PC-3 (cell line): ENCODE measurements around the gene USP17L19. TPM values are rescaled to one million over a fixed set of nuclear protein-coding genes. Genes with fewer than 3 reads are reported as not detected.
"Not testable (repeated sequence)": the region's sequence is repeated elsewhere in the genome, so short reads cannot be mapped to it uniquely, and the experiment has no call there.

Source experiments
- ATAC-seq: fragments of 200-7000 bp; cut with Tn5 transposase; 2 replicates; pipeline ENCODE4 v1.9.1; 2020; ENCODE audit warnings: mild to moderate bottlenecking, moderate library complexity
- Bru-seq: library from RNA; stranded (reverse); fragments of 400-500 nt; gene quantifications from one replicate; lab custom pipeline; 2021; lab: Mats Ljungman, UMichigan
- BruChase-seq, 2 experiments: library from RNA; stranded (reverse); fragments of 400-500 nt; gene quantifications; one replicate each; lab custom pipeline; 2021; lab: Mats Ljungman, UMichigan
- BruUV-seq: library from RNA; stranded (reverse); fragments of 400-500 nt; replicated peaks from 2 replicates; lab custom pipeline; 2021; lab: Mats Ljungman, UMichigan
- CTCF ChIA-PET: fragments of 300-600 bp; sonication (Branson Sonifier 250); formaldehyde crosslinking; loops from one replicate; lab custom pipeline; 2022; ENCODE audit warnings: antibody characterized with exemption; lab: Charles Lee
- POLR2A ChIA-PET: fragments of 300-600 bp; sonication (Branson Sonifier 250); formaldehyde crosslinking; loops from one replicate; lab custom pipeline; 2022; ENCODE audit warnings: antibody characterized with exemption; ENCODE audit not compliant: unreplicated experiment; lab: Charles Lee
- DNase-seq: peaks from one replicate; pipeline ENCODE4 v3.0.0-alpha.2; 2015
- H2AFZ ChIP-seq: fragments of 300-600 bp; sonication (generic); 2 replicates; pipeline ENCODE4 v1.6.0; 2016; ENCODE audit warnings: antibody characterized with exemption, low read length
- H3F3A ChIP-seq: fragments of 300-600 bp; sonication (generic); one replicate; pipeline ENCODE4 v1.6.0; 2017; ENCODE audit warnings: antibody characterized with exemption, low read length, control low read depth, mild to moderate bottlenecking; ENCODE audit not compliant: unreplicated experiment
- H3K27ac ChIP-seq: fragments of 300-600 bp; sonication (generic); 2 replicates; pipeline ENCODE4 v1.5.1; 2016; ENCODE audit warnings: mild to moderate bottlenecking, low read length
- H3K27me3 ChIP-seq: fragments of 300-600 bp; sonication (generic); 2 replicates; pipeline ENCODE4 v1.6.1; 2016; ENCODE audit warnings: low read length, mixed read lengths
- H3K36me3 ChIP-seq: fragments of 300-600 bp; sonication (generic); 2 replicates; pipeline ENCODE4 v1.6.1; 2016; ENCODE audit warnings: low read depth, mixed run types, low read length, mixed read lengths
- H3K4me1 ChIP-seq: fragments of 300-600 bp; sonication (generic); 2 replicates; pipeline ENCODE4 v1.5.1; 2016; ENCODE audit warnings: low read length; ENCODE audit not compliant: insufficient read depth
- H3K4me2 ChIP-seq: fragments of 300-600 bp; sonication (generic); 2 replicates; pipeline ENCODE4 v1.6.0; 2016; ENCODE audit warnings: low read length
- H3K4me3 ChIP-seq: fragments of 300-600 bp; sonication (generic); 2 replicates; pipeline ENCODE4 v1.5.1; 2016; ENCODE audit warnings: mild to moderate bottlenecking, low read length, mixed read lengths
- H3K79me2 ChIP-seq: fragments of 300-600 bp; sonication (generic); 2 replicates; pipeline ENCODE4 v1.6.1; 2017; ENCODE audit warnings: low read length, mixed read lengths
- H3K9ac ChIP-seq: fragments of 300-600 bp; sonication (generic); 2 replicates; pipeline ENCODE4 v1.6.0; 2016; ENCODE audit warnings: mild to moderate bottlenecking, low read length
- H3K9me2 ChIP-seq: fragments of 300-600 bp; sonication (generic); replicated peaks from 2 replicates; pipeline ENCODE4 v1.6.1; 2016; ENCODE audit warnings: mixed run types, low read length, mixed read lengths
- H3K9me3 ChIP-seq: fragments of 300-600 bp; sonication (generic); 2 replicates; pipeline ENCODE4 v1.6.1; 2016; ENCODE audit warnings: low read length, mixed read lengths
- H4K20me1 ChIP-seq: fragments of 300-600 bp; sonication (generic); 2 replicates; pipeline ENCODE4 v1.6.1; 2016; ENCODE audit warnings: low read length, mixed read lengths
- intact Hi-C: fragments of 100-400 bp; cut with micrococcal nuclease; formaldehyde crosslinking; loops from 2 replicates; pipeline ENCODE4 v1.9.0; 2023
- long read RNA-seq: library from polyadenylated mRNA; unstranded; transcript quantifications from one replicate; pipeline ENCODE4 v2.0.0, GENCODE V29; 2021; ENCODE audit not compliant: unreplicated experiment
- total RNA-seq: library from RNA; depleted of rRNA; stranded (reverse); fragments of >200 nt; gene quantifications from 2 replicates; pipeline ENCODE4 v1.2.3, GENCODE V29; 2014; rRNA removed

USP17L19 gene, protein sequence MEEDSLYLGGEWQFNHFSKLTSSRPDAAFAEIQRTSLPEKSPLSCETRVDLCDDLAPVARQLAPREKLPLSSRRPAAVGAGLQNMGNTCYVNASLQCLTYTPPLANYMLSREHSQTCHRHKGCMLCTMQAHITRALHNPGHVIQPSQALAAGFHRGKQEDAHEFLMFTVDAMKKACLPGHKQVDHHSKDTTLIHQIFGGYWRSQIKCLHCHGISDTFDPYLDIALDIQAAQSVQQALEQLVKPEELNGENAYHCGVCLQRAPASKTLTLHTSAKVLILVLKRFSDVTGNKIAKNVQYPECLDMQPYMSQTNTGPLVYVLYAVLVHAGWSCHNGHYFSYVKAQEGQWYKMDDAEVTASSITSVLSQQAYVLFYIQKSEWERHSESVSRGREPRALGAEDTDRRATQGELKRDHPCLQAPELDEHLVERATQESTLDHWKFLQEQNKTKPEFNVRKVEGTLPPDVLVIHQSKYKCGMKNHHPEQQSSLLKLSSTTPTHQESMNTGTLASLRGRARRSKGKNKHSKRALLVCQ
- not detected in 2 replicates for total RNA-seq
- Bru-seq, nascent RNA = not detected
- not detected for BruChase-seq, experiment 1, labeled RNA remaining after a 6-hour chase
- BruChase-seq, experiment 2, labeled RNA remaining after a 2-hour chase = not detected
- long read RNA-seq = 0 reads

DNA sequence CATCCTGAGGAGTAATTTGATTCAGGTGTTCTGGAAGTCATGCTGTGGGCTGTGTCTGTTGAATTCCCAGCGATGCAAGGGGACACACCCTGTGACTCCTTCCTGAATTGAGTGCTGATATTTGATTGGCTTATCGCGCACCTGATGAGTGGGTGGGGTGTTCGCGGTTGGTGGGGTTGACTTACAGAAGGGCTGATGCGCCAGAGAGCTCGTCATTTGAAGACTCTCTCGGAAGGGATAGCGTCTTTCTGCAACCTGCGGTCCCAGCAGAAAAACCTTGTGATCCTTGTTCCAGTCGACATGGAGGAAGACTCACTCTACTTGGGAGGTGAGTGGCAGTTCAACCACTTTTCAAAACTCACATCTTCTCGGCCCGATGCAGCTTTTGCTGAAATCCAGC, at the start of gene USP17L19:
USP17L19 (plus strand) TSS at position 301 of the 400 bp plus-strand sequence; CDS start at position 301, 0 bp downstream.
- H3K79me2 ChIP-seq, H3K4me2 ChIP-seq, intact Hi-C loops, H4K20me1 ChIP-seq, DNase-seq, CTCF ChIA-PET, H3K9ac ChIP-seq, BruUV-seq, H3K9me2 ChIP-seq, H3F3A ChIP-seq, H3K4me3 ChIP-seq, ATAC-seq, H3K27me3 ChIP-seq, H3K9me3 ChIP-seq, POLR2A ChIA-PET, H3K4me1 ChIP-seq, H2AFZ ChIP-seq, H3K36me3 ChIP-seq, H3K27ac ChIP-seq: not testable (repeated sequence)

DNA sequence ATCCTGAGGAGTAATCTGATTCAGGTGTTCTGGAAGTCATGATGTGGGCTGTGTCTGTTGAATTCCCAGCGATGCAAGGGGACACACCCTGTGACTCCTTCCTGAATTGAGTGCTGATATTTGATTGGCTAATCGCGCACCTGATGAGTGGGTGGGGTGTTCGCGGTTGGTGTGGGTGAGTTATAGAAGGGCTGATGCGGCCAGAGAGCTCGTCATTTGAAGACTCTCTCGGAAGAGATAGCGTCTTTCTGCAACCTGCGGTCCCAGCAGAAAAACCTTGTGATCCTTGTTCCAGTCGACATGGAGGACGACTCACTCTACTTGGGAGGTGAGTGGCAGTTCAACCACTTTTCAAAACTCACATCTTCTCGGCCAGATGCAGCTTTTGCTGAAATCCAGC, 42.8 kb upstream of the USP17L19 start, which contains the start of gene USP17L10:
USP17L10 (plus strand) TSS at position 301 of the 400 bp plus-strand sequence; CDS start at position 301, 0 bp downstream.
- H3K4me3 ChIP-seq, H3F3A ChIP-seq, DNase-seq, H3K27ac ChIP-seq, POLR2A ChIA-PET, intact Hi-C loops, H3K4me2 ChIP-seq, H2AFZ ChIP-seq, H3K27me3 ChIP-seq, H3K9ac ChIP-seq, H3K9me3 ChIP-seq, H3K79me2 ChIP-seq, BruUV-seq, CTCF ChIA-PET, H3K4me1 ChIP-seq, ATAC-seq, H3K36me3 ChIP-seq, H4K20me1 ChIP-seq, H3K9me2 ChIP-seq: not testable (repeated sequence)

DNA sequence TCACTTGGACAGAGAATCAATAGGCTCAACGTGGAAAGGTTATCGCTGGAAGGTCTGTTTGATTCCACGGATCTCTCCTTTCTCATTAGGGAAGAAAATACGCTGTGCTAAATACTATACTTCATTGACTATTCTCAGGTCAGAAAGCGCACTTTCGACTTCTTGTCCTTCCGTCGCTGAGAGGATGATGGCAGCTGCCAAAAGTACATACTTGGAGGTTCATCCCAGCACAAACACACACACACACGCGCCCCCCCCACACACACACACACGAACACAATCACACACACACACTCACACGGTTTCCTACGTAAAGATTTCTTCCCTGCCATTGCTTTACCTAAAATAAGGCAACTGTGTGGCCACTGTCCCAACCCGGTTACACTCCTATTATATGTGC, 38.5 kb upstream of the USP17L19 start:
- H2AFZ ChIP-seq, ATAC-seq, H3K27me3 ChIP-seq, CTCF ChIA-PET, BruUV-seq, H3K27ac ChIP-seq, H3K79me2 ChIP-seq, H3K9ac ChIP-seq, intact Hi-C loops, POLR2A ChIA-PET, H3F3A ChIP-seq, H3K9me3 ChIP-seq, H4K20me1 ChIP-seq, H3K36me3 ChIP-seq, H3K4me2 ChIP-seq, H3K4me3 ChIP-seq, DNase-seq, H3K4me1 ChIP-seq, H3K9me2 ChIP-seq: not testable (repeated sequence)

DNA sequence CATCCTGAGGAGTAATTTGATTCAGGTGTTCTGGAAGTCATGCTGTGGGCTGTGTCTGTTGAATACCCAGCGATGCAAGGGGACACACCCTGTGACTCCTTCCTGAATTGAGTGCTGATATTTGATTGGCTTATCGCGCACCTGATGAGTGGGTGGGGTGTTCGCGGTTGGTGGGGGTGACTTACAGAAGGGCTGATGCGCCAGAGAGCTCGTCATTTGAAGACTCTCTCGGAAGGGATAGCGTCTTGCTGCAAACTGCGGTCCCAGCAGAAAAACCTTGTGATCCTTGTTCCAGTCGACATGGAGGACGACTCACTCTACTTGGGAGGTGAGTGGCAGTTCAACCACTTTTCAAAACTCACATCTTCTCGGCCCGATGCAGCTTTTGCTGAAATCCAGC, 38.1 kb upstream of the USP17L19 start, which contains the start of gene USP17L11:
USP17L11 (plus strand) TSS at position 301 of the 400 bp plus-strand sequence; CDS start at position 301, 0 bp downstream.
- H3K4me1 ChIP-seq, H3K9me2 ChIP-seq, POLR2A ChIA-PET, H4K20me1 ChIP-seq, H2AFZ ChIP-seq, intact Hi-C loops, H3K36me3 ChIP-seq, DNase-seq, H3K9me3 ChIP-seq, ATAC-seq, H3K4me2 ChIP-seq, H3F3A ChIP-seq, H3K79me2 ChIP-seq, H3K27ac ChIP-seq, H3K9ac ChIP-seq, H3K27me3 ChIP-seq, CTCF ChIA-PET, H3K4me3 ChIP-seq, BruUV-seq: not testable (repeated sequence)

DNA sequence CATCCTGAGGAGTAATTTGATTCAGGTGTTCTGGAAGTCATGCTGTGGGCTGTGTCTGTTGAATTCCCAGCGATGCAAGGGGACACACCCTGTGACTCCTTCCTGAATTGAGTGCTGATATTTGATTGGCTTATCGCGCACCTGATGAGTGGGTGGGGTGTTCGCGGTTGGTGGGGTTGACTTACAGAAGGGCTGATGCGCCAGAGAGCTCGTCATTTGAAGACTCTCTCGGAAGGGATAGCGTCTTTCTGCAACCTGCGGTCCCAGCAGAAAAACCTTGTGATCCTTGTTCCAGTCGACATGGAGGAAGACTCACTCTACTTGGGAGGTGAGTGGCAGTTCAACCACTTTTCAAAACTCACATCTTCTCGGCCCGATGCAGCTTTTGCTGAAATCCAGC, 33.3 kb upstream of the USP17L19 start, which contains the start of gene USP17L12:
USP17L12 (plus strand) TSS at position 301 of the 400 bp plus-strand sequence; CDS start at position 301, 0 bp downstream.
- H3K4me1 ChIP-seq, H3K9ac ChIP-seq, CTCF ChIA-PET, BruUV-seq, H3K79me2 ChIP-seq, ATAC-seq, H3K9me2 ChIP-seq, POLR2A ChIA-PET, H2AFZ ChIP-seq, H3K27ac ChIP-seq, H3K4me3 ChIP-seq, H3K9me3 ChIP-seq, H3K27me3 ChIP-seq, intact Hi-C loops, H3F3A ChIP-seq, H4K20me1 ChIP-seq, DNase-seq, H3K36me3 ChIP-seq, H3K4me2 ChIP-seq: not testable (repeated sequence)

DNA sequence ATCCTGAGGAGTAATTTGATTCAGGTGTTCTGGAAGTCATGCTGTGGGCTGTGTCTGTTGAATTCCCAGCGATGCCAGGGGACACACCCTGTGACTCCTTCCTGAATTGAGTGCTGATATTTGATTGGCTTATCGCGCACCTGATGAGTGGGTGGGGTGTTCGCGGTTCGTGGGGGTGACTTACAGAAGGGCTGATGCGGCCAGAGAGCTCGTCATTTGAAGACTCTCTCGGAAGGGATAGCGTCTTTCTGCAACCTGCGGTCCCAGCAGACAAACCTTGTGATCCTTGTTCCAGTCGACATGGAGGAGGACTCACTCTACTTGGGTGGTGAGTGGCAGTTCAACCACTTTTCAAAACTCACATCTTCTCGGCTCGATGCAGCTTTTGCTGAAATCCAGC, 28.6 kb upstream of the USP17L19 start, which contains the start of gene USP17L13:
USP17L13 (plus strand) TSS at position 301 of the 400 bp plus-strand sequence; CDS start at position 301, 0 bp downstream.
- ATAC-seq, H3F3A ChIP-seq, DNase-seq, H3K9me2 ChIP-seq, H3K4me1 ChIP-seq, H3K36me3 ChIP-seq, CTCF ChIA-PET, H3K27me3 ChIP-seq, H3K9me3 ChIP-seq, POLR2A ChIA-PET, H3K4me2 ChIP-seq, H3K4me3 ChIP-seq, H2AFZ ChIP-seq, H3K79me2 ChIP-seq, BruUV-seq, H3K27ac ChIP-seq, H3K9ac ChIP-seq, intact Hi-C loops, H4K20me1 ChIP-seq: not testable (repeated sequence)
